Kidney (tissue), 14 donors: Measurements from ENCODE around the gene FSTL5. TPM values are rescaled to one million over a fixed set of nuclear protein-coding genes. Genes with fewer than 3 reads are reported as not detected.
A peak's percentile ranks its signal among the peaks of the same experiment; 100 is the strongest.

Experiments
- DNase-seq, 5 donors: peaks; one replicate each; pipeline ENCODE4 v3.0.0-alpha.2; 2013 to 2020
- FAIRE-seq: peaks from 2 replicates; lab custom pipeline; 2012; peaks lifted over from hg19 to GRCh38; lab: Jason Lieb, UNC
- H3K27ac ChIP-seq, 2 donors: one replicate each; pipeline ENCODE4 v1.7.0; 2013; ENCODE audit warnings: low read depth in 2 of 2, low read length in 2 of 2, inconsistent platforms in 1 of 2
- H3K27me3 ChIP-seq: one replicate; pipeline ENCODE4 v1.7.1; 2013; ENCODE audit warnings: low read length, inconsistent platforms; ENCODE audit not compliant: control insufficient read depth, insufficient read depth
- H3K36me3 ChIP-seq, 3 donors: one replicate each; pipeline versions ENCODE4 v1.7.0 to v1.7.1; 2013; ENCODE audit warnings: low read length in 3 of 3, control low read depth in 1 of 3, inconsistent platforms in 1 of 3; ENCODE audit not compliant: insufficient read depth in 3 of 3, control insufficient read depth in 2 of 3
- H3K4me1 ChIP-seq, 3 donors: one replicate each; pipeline versions ENCODE4 v1.7.0 to v1.7.1; 2013; ENCODE audit warnings: low read length in 3 of 3, inconsistent platforms in 1 of 3, low read depth in 1 of 3; ENCODE audit not compliant: control insufficient read depth in 2 of 3, insufficient read depth in 2 of 3
- H3K4me3 ChIP-seq, 3 donors: one replicate each; pipeline versions ENCODE4 v1.7.0 to v1.8.1; 2013; ENCODE audit warnings: low read length in 3 of 3, control low read depth in 1 of 3, inconsistent platforms in 1 of 3
- H3K9ac ChIP-seq, 3 donors: one replicate each; pipeline versions ENCODE4 v1.7.0 to v1.7.1; 2013; ENCODE audit warnings: low read length in 3 of 3, control low read depth in 1 of 3, inconsistent platforms in 1 of 3
- H3K9me3 ChIP-seq, 3 donors: one replicate each; pipeline versions ENCODE4 v1.7.0 to v1.7.1; 2013; ENCODE audit warnings: low read length in 3 of 3, control low read depth in 1 of 3, inconsistent platforms in 1 of 3; ENCODE audit not compliant: control insufficient read depth in 2 of 3, insufficient read depth in 1 of 3
- CTCF ChIP-seq: IDR thresholded peaks from 3 replicates; pipeline ENCODE4 v1.5.1; 2012; ENCODE audit warnings: mild to moderate bottlenecking, moderate library complexity, borderline replicate concordance; ENCODE audit not compliant: insufficient read depth; ENCODE audit errors: extremely low read depth
- intact Hi-C: fragments of 100-400 bp; cut with DNase I; formaldehyde crosslinking; loops from one replicate; pipeline ENCODE4 v1.11.1; 2022
- polyA plus RNA-seq: library from polyadenylated mRNA; stranded (reverse); fragments of 350-450 nt; fragmentation: Illumina TruSeq; extraction: RNeasy Lipid Tissue Mini Kit (QIAGEN cat#74804); gene quantifications from one replicate; pipeline ENCODE4 v1.2.3, GENCODE V29; 2014; ENCODE audit warnings: low read depth, low replicate concordance; ENCODE audit not compliant: insufficient read depth
- total RNA-seq: library from RNA; stranded (reverse); fragmentation: NEBNext Ultra II Directional; extraction: Animal tissue kit (Norgen Biotek cat#: 25700); gene quantifications from one replicate; pipeline ENCODE4 v1.2.1, GENCODE V29; 2021
- donor health status: control.
- donor health status: control.
- donor health status: control.
- donor health status: control.
- donor health status: control.
- donor health status: DM: yes; HTN: yes; CAD: no.
- donor health status: Normal renal cell carcinoma (clear cell type).

Gene FSTL5
- total and polyA plus RNA-seq, 2 donors from 2014 or later, result 0.09 TPM; not detected in 1

- no peaks in the 10 kb centered on the region for H3K9me3 ChIP-seq
- DNase-seq (no peak), FAIRE-seq (no peak)
- H3K9ac ChIP-seq, result no peak overlapping the region
- H3K4me3 ChIP-seq, result no peak overlapping the region
- H3K4me1 ChIP-seq, result no peaks in the 10 kb centered on the region
- no peak overlapping the region for H3K27ac ChIP-seq
- TF ChIP-seq CTCF, result no peak
- H3K36me3 ChIP-seq, result no peaks in the 10 kb centered on the region
- intact Hi-C loops, result no loop called here
- no peaks in the 10 kb centered on the region for H3K27me3 ChIP-seq
These were observed 506.2 kb downstream of the FSTL5 start for GRCh38 chr4:161657616-161658015.

GRCh38 chr4:161656594-161656993 lies 507.2 kb downstream of the FSTL5 start:
- Histone ChIP-seq H3K36me3 (no peaks in the 10 kb centered on the region), H3K27ac (no peak overlapping the region), H3K9me3 (no peaks in the 10 kb centered on the region), H3K4me1 (no peaks in the 10 kb centered on the region), H3K27me3 (no peaks in the 10 kb centered on the region), H3K9ac (no peak overlapping the region), H3K4me3 (no peak overlapping the region)
- DNase-seq (no peak), FAIRE-seq (no peak)
- TF ChIP-seq CTCF, result no peak
- intact Hi-C loops, result no loop called here

GRCh38 chr4:161655148-161655547 lies 508.7 kb downstream of the FSTL5 start:
- no peak overlapping the region for H3K9ac ChIP-seq
- no peak for TF ChIP-seq CTCF
- intact Hi-C loops, result no loop called here
- DNase-seq, result no peak
- no peaks in the 10 kb centered on the region for H3K36me3 ChIP-seq
- no peaks in the 10 kb centered on the region for H3K27me3 ChIP-seq
- no peak overlapping the region for H3K4me3 ChIP-seq
- H3K27ac ChIP-seq, result no peak overlapping the region
- no peaks in the 10 kb centered on the region for H3K9me3 ChIP-seq
- no peaks in the 10 kb centered on the region for H3K4me1 ChIP-seq
- no peak for FAIRE-seq

GRCh38 chr4:161653697-161654096 lies 510.1 kb downstream of the FSTL5 start:
- H3K4me3 ChIP-seq, result no peak overlapping the region
- intact Hi-C loops, result no loop called here
- TF ChIP-seq CTCF, result no peak
- no peaks in the 10 kb centered on the region for H3K27me3 ChIP-seq
- H3K36me3 ChIP-seq, result no peaks in the 10 kb centered on the region
- H3K4me1 ChIP-seq, result no peaks in the 10 kb centered on the region
- DNase-seq (no peak), FAIRE-seq (peak; percentile 82)
- H3K9me3 ChIP-seq, result no peaks in the 10 kb centered on the region
- H3K9ac ChIP-seq, result no peak overlapping the region
- no peak overlapping the region for H3K27ac ChIP-seq
